Hepatocyte (in vitro differentiated cells): ENCODE measurements around the gene AUH.

Source experiments
- EZH2phosphoT487 ChIP-seq: fragments of 200-600 bp; sonication (generic); IDR thresholded peaks from one replicate; pipeline ENCODE4 v1.6.1; 2018; ENCODE audit warnings: antibody characterized with exemption, mild to moderate bottlenecking, low read depth, moderate library complexity; ENCODE audit not compliant: unreplicated experiment, severe bottlenecking
- TF ChIP-seq, protein P1 (sequence below): fragments of 200-600 bp; sonication (generic); IDR thresholded peaks from 2 replicates; pipeline ENCODE4 v1.5.1; 2016; ENCODE audit warnings: antibody characterized with exemption, mild to moderate bottlenecking; ENCODE audit not compliant: poor library complexity

DNA sequence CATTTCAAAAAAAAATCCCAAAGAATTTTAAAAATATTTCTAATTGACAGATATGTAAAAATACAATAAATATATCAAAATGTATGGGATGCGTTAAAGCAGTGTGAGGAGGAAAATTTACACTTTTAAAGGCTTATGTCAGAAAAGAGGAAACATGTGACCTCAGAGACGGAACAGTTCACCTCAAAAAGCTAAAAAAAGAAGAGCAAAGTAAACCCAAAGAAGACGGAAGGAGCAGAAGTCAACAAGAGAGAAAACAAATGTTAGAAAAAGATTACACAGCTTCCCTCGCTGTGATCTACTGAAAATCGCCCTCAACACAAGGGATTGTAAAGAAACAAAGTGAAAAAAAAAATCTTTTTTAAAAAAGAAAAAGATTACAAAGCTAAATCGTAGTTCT, 186.9 kb downstream of the AUH start:
- TF ChIP-seq, protein P1, sequence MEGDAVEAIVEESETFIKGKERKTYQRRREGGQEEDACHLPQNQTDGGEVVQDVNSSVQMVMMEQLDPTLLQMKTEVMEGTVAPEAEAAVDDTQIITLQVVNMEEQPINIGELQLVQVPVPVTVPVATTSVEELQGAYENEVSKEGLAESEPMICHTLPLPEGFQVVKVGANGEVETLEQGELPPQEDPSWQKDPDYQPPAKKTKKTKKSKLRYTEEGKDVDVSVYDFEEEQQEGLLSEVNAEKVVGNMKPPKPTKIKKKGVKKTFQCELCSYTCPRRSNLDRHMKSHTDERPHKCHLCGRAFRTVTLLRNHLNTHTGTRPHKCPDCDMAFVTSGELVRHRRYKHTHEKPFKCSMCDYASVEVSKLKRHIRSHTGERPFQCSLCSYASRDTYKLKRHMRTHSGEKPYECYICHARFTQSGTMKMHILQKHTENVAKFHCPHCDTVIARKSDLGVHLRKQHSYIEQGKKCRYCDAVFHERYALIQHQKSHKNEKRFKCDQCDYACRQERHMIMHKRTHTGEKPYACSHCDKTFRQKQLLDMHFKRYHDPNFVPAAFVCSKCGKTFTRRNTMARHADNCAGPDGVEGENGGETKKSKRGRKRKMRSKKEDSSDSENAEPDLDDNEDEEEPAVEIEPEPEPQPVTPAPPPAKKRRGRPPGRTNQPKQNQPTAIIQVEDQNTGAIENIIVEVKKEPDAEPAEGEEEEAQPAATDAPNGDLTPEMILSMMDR = no peak
- TF ChIP-seq EZH2phosphoT487 = no peak
